GM21360 (cell line): ENCODE results near the gene C20orf144.

Source experiments
- ATAC-seq: cut with Tn5 transposase; IDR thresholded peaks from one replicate; pipeline ENCODE4 v1.9.1; 2021; ENCODE audit warnings: mild to moderate bottlenecking, moderate library complexity; ENCODE audit not compliant: unreplicated experiment

The C20orf144 gene

DNA sequence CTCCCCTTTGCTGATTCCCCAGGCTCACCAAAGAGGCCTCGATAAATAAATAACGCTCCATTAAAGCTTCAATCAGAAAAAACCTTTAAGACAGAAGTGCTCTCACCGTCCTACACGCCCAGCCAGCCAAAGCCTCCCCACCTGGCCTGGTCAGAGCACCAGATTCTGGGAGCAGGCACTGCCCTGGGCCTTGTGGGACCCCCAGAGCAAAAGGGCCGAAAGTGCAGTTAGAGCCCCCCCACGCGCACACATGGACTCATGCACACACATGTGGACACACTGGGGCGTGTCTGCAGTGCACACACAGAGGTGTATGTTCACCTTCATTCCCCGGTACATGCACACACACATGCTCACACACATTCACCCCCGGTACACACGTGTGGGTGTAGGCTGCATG is 14.0 kb downstream of the C20orf144 start:
- no peak for ATAC-seq

DNA sequence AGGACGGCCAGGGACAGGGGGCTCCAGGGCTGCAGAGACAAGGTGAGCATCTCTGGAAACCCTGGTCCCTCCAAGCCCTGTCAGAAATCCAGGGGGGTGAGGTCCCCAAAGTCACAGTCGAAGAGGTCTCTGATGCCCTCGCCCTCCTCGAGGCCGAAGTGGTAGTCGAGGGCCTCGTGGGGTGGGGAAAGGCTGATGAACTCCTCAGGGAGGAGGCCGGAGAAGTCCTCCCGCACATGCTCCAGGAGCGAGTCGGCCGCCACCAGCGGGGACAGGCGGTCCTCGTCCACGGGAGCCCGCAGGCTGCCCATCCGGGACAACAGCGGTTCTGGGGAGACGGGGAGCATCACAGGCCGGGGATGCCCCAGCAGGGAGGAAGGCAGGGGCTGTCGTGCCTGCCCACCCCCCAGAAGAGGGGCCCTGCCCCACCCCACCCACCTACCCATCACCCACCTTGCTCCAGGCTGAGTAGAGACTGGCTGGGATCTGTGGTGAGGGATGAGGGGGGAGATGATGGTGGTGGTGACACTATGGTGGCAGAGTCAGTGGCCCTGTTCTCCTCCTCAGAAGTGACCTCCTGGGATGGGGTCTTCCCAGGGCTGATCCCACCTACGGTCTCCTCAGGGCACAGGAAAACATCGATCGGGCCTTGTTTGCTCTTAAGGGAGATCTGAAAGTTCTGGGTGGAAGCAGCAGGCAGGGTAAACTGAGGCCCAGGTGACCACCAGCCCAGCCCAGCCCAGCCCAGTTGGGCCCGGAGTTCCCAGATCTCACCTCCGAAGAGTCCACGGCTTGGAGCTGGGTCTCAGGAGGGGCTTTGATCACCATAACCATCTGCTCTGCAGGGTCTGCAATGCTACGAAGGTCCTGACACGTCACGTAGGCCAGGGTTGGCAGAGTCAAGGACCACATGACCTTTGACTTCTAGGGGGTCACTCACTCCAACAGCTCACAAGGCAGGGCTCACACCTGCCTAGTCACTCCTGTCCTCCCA is 14.8 kb downstream of the C20orf144 start:
- ATAC-seq, result no peak

DNA sequence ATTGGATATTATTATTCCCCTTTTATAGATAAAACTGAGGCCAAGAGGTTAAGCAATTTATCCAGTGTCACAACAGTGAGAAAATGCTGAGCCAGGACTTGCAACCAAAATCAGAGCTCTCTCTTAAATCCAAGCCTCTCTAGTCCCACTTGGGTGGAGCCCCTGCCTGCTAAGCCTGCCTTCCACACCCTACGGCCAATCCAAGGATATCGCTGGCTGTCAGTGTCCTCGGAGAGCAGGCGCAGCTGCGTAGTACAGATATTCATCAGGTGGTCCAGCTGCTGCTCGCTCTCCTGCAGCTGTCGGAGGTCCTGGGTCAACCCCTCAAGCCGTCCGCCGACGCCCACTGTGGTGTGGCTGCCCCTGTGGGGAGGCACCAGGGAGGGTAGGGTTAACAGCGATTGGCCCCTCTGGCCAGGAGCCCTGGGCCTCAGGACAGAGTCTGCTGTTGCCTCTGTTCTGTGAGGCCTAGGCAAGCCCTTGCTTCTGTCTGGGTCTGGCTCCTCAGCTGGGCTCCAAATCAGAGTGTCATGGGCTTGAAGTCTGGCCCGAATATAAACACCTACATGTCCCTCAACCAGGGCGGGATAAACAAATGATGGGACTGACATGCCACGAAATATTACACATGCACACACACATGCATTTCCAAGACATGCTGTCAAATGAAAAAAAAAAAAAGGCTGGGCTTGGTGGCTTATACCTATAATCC is 16.0 kb downstream of the C20orf144 start:
- no peak for ATAC-seq

DNA sequence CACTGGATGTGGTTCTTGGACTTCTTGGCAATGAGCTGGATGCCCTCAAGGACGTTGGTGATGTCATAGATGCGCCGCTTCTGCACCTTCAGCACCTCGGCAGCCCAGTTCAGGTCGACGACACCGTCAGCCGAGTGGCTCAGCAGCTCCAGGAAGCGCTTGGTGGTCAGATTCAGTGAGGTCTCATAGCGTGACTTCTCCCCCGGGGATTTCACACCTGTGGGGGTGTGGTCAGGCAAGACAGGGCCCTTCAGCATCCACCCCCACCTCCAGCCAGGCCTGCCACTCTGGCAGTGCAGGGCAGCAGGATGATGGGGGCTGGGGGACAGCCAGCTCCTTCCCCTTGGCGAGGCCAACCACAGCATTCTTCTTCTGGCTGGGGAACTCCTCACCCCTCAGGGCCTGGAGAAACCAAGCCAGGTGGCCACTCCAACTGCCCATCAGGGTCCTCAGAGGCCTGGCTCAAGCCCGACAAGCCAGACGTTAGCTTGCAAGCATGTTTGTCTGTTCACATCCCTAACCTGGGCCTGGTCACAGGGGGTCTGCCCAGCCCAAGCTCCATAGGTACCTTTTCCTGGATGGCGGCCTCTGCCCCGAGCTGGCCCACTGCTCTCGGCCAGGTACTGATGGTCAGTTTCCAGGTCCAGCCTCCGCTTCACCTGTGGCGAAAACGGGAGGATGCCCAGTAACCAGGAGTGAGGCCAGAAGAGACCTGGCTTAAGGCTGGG is 17.8 kb downstream of the C20orf144 start:
- ATAC-seq, result peak; percentile 46

DNA sequence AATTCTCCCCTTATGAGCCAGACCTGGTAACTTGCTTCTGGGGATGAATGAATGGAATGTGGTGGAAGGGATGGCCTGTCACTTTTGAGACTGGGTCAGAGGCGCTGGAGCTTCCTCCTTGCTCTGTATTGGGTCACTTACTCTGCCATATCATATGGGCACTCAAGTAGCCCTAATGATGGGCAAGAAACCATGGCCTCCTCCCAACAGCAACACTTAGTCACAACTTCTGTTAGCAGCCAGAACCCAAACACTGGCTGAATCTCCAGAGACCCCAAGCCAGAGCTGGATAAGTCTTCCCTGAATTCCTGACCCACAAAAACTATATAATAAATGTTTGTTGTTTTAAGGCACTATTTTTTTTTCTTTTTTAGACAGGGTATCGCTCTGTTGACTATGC is 18.6 kb downstream of the C20orf144 start:
- ATAC-seq, result no peak

DNA sequence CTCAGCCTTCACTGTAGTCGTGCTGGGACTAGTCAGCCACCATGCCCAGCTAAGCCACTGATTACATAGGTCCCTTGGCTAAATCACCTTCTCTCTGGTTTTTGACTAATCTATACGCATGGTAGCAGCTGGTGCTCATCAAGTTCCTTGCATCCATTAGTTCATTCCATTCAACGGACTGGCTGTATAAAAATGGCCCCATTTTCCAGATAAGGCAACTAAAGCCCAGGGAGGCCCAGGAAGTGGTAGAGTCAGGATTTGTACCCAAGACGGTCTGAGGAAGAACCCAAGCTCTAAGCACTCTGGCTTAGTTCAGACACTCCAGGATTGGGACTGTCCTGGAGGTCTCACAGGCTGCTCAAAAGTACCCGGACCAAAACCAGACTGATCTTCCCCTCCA is 19.2 kb downstream of the C20orf144 start:
- ATAC-seq, result no peak

DNA sequence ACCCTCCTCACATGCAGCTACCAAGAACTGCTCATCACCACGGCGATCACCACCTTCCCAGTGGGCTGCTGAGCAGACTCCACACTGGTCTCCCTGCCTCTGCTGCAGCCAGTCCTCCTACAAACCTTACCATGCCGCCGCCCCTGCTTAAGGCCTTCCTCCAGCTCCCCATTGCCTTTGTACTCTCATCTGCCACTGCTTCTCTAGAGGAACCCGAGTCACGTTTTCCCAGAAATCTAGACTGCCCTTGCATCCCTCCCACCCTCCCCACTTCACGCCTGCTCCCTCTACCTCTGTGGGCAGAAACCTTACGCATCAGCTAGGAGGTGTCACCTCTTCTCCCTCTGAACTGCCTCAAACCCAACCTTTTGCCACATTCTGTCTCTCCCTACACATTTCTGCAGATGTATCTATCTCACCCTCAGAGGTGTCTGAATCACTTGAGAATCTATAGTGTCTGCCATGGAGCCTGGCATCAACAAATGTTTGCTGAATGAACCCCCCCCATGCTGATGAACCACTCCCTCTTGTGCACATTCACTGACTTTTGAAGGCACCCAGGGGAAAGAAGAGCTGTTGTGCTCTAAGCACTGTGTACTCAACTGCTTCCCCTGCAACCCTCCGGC is 19.7 kb downstream of the C20orf144 start:
- ATAC-seq, result no peak

DNA sequence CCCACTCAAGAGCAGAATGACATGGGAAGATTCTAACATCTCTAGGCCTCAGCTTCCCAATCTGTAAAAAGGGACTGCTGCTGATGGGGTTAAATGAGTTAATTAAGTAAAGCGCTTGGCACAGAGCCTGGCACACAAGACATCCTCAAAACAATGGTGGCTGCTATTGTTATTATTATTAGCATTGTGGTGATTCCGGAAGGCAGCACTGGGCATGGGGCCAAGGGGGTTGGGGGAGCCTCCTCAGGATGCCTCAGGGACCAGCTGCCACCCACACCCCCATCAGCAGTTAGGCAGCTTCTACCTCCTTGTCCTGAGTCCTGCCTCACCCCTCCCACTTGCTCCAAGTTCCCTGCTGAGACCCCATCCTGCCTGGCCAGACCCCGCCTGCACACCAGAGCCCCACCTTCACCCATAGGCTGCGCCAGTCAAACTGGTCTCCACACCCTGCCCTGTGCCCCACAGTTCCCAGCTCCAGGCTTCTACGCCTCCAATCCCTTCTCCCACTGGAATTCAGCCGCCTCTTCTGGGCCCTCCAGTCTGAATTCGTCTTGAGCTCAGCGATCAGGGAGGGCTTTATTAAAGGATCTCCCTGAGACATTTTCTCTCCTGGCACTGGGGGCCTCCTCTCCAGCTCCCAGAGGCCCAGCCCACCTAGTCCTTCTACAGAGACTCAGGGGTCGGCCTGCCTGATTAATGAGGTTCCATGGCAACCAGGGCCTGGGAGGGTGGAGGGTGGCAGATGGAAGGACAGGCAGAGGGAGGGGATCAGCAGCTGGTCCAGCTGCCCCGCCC is 22.6 kb downstream of the C20orf144 start:
- no peak for ATAC-seq

DNA sequence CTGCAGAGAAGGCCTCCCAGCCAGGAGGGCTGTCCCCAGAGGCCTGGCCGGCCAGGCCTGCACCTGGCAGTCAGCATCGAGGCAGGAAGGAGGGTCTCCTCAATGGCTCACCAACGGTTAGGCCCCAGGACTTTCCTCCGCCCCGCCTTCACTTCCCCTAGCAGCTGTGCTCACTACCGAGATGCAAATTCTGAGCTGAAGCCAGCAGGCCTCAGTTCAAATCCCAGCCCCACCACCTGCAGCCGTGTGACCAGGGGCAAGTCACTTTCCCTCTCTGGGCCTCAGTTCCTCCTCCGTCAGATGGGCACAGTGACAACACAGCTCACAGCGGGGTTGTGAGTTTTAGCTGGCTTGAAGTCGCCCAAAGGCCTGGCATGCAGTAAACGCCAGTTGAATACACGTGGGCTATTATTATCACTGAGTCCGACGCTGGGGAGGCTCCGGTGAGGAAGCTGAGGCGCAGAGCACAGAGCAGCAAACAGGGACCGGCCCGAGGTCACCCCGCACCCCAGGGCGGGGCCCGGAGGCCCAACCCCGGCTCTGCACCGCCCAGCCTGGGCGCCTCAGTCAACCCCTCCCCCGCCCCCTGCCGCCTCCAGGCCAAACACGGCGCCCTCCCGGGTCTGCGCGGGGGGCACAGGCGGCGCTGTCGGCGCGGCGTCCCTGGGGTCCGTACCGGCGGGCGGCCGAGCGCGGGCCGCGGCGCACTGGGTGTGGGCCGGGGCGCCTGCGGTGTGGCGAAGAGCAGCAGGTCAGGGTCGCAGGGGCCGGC is 23.4 kb downstream of the C20orf144 start:
- ATAC-seq, result peak; percentile 35

DNA sequence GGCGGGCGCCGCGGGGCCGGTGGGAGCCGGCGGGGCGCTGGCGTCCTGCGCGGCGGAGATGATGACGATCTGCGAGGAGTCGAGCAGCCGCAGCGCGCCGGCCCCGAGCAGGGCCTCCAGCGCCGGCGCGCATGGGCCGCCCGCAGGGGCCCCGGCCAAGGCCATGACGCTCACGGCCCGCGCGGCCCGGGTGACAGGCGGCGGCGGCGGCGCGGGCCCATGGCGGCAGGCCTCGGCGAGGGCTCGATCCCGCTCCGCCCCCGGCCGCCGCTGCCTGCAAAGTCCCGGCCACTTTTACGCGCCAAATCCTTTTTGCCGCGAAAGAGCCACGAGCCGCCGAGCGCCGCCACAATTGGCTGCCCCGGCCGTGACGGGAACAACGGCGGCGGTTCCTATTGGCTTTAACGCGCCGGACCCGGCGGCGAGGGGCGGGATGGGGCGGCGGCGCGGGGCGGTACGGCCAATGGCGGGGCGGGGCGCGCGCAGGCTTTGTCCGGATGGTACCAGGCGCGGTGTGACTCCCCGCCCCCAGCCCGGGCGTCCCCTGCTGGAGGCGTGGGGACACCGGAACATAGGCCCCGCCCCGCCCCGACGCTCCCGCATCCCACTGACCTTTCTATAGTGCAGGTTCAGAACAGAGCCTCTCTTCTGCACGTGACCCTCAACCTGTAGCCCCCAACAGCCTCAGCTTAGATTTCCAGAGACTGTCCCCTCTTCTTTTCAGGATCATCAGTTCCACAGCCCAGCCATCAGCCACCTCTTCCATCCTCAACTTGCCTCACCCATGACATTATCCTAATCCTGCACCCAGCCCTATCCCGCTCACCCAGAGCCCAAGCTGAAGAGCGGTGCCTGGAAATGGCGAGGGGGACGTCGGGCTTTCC is 24.2 kb downstream of the C20orf144 start, which contains the start of gene E2F1:
Gene E2F1, minus strand, starts transcription at position 286 of the 884 bp plus-strand sequence. Its CDS starts 121 bp downstream, at position 165.
- ATAC-seq, result peak; percentile 74

DNA sequence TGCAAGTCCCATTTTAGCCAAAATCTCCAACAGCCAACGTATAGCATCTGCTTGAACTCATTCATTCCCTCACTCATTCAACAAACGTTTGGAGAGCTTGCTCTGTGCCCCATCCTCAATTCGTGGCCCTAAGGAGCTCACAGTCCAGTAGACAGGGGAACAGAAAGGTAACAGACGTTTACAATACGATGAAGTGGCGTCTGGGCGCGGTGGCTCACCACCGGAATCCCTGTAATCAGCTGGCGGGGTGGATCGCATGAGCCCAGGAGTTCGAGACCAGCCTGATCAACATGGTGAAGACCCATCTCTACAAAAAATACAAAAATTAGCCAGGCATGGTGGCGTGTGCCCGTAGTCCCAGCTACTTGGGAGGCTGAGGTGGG is 24.8 kb downstream of the C20orf144 start:
- no peak for ATAC-seq

DNA sequence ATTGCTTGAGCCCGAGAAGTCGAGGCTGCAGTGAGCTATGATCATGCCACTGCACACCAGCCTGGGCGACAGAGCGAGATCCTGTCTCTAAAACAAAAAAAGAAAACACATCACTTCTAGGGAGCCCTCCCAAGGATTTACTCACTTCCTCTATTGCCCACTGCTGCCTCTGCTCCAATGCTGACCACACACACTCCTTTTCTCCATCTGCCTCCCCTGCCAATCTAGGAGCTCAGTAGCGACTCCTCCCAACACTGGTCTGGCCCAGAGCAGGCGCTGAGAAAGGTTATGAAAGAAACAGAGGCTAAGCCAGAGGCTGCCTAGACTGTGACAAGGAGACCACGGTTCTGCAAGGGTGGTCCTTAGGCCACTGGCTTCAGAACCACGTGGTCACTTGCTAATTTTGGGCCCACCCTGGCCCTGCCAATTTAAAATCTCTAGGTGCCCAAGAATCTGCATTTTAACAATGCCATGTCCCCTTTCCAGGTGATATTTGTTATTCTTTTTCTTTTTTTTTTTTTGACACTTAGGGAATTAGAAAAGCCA is 25.3 kb downstream of the C20orf144 start:
- no peak for ATAC-seq

DNA sequence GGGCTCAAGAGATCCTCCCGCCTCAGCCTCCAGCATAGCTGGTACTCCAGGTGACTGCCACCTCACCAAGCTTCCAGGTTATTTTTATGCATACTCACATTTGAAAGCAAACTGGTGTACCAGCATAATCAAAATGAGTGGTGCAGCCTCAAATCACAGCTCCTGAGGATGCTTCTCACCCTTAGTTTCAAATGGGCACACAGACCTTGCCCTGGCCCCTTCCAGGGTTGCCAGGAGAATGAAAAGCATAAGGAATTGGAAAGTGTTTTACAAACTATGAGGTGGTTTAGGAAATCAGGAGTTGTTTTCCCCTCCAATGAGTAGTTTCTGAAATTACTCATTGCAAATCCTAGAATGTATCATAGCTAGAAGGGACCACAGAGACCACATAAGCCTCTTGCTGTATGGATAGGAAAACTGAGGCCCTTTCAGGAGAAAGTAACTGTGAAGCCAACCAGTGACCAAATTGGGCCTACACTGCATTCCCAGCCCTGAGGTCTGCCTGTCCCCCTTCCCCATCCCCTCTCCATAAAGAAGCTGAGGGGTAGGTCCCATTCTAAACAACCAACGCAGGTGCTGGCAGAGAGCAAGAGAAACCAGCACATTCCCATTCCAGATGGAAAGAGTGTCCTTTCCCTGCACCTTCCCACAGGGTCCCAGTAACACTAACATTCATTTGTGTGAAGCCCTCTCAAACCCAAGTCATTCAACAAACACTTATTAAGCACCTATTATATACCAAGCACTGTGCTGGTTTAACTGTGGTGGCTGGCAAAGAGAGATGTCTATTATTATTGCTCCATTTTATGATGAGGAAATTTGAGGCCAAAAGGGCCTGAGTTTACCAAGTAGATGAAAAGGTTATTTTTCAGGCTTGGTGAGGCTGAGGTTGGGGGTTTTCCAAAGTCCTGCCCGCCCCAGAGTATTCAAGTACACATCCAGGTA is 26.1 kb downstream of the C20orf144 start:
- ATAC-seq, result no peak

DNA sequence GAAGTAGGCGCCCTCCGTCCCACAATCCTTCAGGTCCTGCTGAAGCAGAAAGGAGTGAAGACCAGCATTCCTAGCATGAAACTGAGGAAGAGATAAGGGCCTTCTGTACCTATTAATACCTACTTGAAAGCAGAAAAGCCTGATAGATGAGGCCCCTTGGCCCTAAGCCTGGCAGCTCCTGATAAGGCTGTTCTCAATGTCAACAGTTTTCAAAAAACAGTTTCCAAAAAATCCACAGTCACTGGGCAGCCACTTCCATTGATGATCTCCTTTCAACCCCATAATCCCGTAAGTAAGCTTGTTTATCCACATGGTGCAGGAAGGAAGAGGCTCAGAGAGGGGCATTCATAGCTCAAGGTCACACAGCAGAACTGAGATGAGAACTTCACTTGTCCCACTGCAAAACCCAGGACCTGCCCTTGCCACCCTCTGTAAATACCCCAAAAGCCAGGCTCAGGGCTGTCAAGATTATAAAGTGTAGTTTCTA is 26.9 kb downstream of the C20orf144 start:
- no peak for ATAC-seq

DNA sequence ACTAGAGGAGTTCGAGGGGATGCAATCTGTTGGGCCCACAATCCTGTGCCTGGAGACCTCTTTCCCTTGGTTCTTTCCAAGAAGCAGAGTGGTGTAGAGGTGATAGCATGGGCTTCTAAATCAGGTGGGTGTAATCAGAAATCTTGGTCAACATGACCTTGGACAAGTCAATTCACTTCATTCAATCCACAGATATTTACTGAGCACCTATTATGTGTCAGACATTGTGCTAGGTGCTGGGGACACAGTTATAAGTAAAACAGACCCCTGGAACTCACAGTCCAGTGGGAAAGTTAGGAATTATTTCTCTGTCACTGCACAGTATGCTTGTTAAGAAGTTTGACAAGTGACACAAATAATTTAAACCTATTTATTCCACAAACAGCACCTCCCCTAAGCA is 27.4 kb downstream of the C20orf144 start:
- ATAC-seq, result no peak

DNA sequence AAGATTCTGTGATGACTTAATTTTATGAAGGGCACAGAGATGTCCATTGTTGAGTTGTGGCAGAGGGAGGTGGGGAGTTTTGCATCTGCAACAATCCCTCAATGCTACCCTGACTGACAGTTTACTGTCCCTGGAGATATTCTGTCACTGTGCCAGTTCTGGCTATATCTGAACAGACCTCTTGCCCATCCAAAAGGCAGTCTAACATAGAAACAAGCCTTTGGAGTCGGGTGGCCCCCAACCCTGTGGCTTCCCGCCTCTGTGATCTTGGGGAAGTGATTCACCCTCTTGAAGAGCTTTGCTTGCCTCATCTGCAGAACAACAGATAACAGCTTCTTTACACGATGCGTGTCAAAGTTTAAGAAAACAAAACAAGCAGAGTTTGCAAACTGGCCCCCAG is 27.8 kb downstream of the C20orf144 start:
- no peak for ATAC-seq

DNA sequence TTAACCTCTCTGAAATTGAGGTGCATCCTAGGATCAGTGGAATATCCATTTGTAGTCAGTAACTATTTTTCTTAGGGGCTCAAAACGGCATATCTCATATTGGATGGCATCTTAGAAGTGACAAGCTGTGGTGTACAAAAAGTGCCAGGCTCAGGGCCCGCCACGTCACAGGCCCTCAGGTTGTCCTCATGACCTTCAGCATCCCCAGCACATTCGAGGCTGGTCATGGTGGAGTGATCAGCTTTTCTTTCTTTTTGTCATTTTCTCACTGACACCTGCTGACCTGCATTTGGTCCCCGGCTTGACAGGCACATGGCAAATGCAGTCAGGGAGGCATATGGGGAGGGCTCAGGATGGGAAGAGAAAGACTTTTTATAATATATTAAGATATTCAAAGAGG is 31.2 kb downstream of the C20orf144 start:
- ATAC-seq, result no peak
